Adrenal gland (tissue), 5 donors: Measurements from ENCODE around the gene RYR2.

Source experiments
- CTCF ChIP-seq, 6 experiments: fragments of 450-650 bp in 4 of 6; fragments of 200-600 bp in 2 of 6; sonication (generic) in 1 of 6; IDR thresholded peaks; 1 replicate in 5 of 6; 2 replicates in 1 of 6; pipeline versions ENCODE4 v1.5.1 to v1.8.0; 2016 to 2021; ENCODE audit warnings: antibody characterized with exemption in 6 of 6, mild to moderate bottlenecking in 2 of 6, moderate library complexity in 1 of 6
- POLR2A ChIP-seq, 2 donors: fragments of 450-650 bp; IDR thresholded peaks; one replicate each; pipeline ENCODE4 v1.6.1; 2017; ENCODE audit warnings: antibody characterized with exemption in 2 of 2, mild to moderate bottlenecking in 2 of 2, moderate library complexity in 1 of 2
- donor health status: DM: no; HTN: no; CAD: no.

GRCh38 chr1:237478842-237479241 lies 436.9 kb downstream of the RYR2 start:
- TF ChIP-seq CTCF (IDR thresholded peaks at IDR 0.05) (no peak), POLR2A (IDR thresholded peaks at IDR 0.05) (no peak)
